HG03095 (cell line): ENCODE measurements around the gene FBL.
"Not testable (repeated sequence)": the region's sequence is repeated elsewhere in the genome, so short reads cannot be mapped to it uniquely, and the experiment has no call there.

Experiments used
- ATAC-seq: cut with Tn5 transposase; IDR thresholded peaks from one replicate; pipeline ENCODE4 v1.9.1; 2021; ENCODE audit warnings: moderate library complexity; ENCODE audit not compliant: unreplicated experiment

Gene FBL

DNA sequence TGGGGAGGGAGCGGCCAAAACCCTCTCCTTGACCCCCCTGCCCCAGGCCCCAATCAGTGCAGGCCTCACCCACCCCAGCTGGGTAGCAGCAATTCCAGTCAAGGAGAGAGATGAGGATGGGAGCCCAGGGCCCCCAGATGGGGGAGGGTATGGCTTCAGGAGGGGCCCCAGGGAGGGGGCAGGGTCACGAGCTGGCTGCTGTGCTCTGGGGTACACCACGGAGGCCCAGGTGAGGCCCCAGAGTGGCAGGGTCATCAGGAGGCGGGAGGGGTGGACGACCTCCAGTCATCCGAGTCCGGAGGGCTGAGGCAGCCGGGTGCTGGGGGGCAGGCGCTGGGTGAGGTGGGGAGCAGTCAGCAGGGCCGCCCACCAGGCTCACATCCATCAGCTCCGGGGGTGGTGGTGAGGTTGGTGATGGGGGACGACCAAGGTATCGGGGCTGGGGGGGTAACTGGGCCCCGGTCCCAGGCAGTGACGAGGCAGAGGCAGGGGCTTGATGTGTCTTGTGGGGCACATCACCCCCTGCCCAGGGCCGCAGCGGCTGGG, 20.6 kb downstream of the FBL start:
- no peak for ATAC-seq

DNA sequence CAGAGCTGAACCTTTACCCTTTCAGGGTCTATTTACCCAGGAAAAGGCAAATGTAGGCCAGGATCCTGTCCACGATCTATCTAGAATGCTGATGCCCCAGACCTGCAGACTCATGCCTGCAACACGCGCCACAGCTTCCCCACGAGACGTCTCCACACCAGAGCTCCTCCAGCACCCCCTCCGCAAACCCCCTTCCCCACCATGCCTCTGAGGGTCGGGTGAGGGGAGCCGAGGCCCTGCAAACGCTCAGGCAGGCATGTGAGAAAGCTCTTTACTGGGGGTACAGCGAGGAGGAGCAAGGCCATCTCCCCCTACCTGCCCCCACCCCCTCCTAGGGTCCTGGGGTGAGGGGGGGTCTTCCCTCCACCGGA, 21.1 kb downstream of the FBL start:
- ATAC-seq: no peak

DNA sequence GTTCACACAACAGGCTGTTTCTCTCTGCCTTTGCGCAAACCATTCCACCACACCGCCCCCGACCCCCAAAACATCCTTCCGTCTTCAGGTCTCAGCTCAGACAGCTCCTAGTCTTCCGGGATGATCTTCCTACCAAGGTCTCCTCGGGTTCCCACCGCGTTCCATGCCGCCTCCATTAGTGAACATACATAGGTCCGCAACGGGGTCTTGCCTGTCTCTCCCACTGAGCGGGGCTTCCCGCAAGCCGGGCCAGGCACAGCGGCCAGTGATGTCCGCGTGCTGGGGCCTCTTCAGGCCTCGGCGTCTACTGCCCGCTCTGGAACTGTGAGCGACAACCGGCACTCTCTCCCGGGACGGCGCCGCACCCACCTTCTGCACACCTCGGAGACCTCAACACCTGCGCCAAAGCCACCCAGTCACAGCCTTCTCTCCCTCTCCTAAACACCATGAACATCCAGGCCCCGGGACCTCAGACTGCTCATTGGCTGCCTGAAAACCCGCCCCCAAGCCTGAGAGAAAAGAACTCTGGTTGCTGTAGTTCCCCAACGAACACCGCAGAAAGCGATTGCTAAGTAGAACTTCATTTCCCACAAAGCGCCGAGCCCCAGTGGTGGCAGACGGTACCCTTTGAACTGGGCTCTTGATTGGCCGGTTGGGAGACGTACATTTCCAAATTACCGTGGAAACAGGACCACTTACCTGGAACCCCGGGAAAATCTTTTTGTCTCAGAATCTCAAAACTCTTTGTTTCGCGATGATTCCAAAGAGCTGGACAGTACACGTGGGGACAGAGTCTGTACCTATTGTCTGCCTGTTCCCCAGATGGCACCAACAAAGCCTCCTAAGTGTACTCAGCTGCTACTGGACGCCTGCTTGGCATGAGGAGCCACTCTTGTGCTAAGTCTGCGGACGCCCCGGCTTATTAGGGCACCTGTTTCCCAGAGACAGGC, 21.8 kb downstream of the FBL start:
- ATAC-seq: peak; percentile 75

DNA sequence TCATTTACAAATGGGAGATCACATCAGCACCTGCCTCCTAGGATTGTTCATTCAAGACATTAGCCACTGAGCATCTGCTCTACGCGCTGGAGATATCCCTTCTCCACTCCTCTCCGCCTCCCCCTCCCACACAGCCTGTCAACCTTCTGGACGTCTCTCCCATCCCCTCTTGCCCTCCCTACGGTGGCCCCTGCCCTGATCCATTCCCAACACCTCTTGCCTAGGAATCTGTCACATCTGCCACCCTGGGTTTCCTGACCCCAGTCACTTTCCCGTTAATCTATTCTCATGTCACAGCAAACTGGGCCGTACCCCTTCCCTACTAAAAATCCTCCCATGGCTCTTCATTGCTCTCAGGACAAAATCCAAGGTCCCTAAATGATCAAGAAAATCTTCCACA, 22.5 kb downstream of the FBL start:
- no peak for ATAC-seq

DNA sequence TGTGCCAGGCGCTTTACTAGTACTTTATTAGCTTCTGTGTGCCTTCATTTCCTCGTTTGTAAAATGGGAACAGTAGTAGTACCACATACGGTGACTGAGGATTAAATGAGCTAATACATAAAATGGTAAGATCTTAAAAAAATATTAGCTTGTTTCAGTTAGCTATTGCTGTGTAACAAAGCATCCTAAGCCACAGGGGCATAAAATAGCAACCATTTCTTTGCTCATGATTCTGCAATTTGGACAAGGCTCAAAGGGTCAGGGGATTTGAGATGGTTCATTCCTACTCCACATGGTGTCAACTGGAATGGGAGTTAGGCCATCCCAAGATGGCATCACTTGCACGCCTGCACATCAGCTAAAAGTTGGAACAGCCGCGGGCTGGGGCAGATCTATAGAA, 25.5 kb downstream of the FBL start:
- ATAC-seq: no peak

DNA sequence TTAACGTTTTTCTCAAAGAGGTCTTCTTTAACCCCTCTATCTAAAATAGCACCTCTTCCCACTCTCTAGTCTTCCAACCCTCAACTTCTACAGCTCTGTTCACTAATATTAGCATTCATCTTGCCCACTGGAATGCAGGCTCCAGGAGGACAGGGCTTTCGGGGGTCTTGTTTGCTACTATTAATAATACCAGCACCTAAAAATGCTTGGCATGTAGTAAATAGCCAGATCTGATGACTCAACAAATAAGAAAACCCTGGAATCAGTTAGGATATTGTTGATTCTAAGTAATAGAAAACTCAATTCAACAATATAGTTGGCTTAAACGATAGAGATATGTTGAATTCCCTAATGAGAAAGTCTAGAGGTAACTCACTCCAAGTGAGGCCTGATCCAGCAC, 26.4 kb downstream of the FBL start:
- ATAC-seq: no peak

DNA sequence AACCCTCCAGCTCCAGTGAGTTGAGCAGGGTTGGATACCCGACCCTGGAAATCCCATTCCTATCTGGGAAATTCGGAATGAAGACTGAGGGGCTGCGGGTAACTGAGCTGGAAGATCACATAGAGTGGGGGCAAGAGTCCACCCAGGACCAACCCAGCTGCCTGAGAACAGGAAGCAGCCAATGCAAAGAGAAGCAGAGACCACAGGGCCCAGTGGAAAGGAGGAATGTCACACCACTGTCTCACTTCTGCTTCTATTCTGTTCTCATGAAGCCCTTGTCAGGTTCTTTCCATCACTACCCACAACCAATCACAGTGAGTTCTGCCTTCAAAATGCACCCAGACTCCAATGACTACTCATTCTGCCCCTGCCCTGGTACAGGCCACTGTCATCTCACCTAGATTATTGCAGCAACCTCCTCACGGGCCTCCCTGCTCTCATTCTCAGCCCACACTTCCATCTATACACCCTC, 27.5 kb downstream of the FBL start:
- peak; percentile 57 for ATAC-seq

DNA sequence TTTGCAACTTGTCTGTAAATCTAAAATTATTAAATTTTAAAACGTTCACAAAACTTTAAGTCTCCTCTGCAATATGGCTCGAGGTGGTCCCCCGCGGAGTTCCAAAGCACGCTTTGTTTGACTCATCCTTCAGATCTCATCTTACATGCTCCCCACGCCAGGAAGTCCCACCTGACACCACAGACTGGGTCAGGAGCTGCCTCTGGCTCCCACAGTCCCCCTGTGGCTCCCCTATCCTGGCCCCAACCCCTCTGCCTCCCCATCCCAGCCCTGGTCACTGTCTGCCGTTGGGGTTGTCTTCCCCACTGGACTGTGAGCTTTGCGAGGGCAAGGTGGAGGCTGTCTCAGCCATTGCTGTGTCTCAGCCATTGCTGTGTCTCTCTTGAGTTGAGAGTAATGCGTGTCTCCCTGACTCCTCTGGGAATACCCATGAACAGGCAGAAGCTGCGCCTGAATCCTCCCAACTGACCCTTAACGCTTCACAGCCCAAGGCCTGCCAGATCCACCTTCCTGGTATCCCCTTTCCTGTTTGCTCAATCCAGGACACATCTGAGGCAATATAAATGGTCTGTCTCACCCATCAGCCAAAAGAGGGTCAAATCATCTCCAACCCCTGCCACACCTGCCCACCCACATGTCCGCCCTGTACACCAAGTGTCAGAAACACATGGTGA, 28.2 kb downstream of the FBL start:
- ATAC-seq: no peak

DNA sequence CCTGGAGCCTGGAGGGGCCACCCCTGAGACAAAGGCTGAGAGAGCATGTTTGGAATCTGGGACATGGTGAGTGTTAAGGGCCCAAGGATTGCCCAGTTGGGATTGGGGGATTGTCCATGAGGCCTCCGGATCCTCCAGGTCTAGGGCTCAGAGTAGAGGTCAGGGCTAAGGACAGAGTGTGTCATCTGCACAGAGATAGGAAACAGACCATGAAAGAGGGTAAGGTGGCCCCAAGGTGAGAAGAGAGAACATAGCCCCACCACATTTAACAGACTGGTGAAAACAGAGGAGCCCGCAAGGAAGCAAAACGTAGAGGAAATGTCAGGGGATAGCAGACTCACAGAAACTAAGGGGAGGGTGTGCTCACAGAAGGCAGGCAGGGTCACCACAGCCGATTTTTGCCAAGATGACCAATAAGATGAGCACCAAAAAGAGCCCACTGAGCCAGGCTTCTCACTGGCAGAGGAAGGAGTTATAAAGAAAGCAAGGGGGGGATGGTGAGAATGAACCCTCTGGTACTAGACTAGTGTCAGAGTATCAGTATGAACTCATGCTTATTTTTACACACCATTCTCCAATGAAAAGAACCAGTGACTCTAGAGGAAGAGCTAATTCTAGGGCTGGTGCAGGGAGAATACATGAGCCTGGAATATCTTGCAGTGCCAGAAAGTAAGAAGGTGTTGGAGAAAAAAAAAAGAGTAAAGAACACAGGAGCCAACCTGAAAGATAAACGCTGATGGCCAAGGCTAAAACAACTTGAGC, 29.7 kb downstream of the FBL start:
- no peak for ATAC-seq

DNA sequence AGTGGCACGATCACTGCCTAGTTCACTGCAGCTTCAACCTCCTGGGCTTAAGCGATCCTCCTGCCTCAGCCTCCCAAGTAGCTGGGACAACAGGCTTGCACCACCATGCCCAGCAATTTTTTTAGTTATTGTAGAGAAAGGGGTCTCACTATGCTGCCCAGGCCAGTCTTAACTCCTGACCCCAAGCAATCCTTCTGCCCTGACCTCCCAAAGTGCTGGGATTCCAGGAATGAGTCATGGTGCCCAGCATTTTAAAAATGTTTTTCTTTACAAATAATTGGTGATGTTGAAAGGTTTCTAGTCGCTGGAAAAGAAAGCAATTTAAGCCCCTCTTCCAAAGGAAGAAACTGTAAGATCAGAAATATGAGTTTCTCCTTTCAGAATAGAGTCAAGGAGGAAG, 31.6 kb downstream of the FBL start:
- no peak for ATAC-seq

DNA sequence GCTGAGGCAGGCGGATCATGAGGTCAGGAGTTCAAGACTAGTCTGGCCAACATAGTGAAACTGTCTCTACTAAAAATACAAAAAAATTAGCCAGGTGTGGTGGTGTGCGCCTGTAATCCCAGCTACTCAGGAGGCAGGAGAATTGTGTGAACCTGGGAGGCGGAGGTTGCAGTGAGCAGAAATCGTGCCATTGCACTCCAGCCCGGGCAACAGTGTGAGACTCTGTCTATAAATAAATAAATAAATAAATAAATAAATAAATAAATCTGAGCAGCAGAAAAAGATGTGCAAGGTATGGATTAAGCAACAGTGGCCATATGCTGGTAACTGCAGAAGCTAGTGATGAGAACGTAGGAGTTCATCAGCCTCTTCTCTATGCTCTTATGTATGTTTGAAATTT, 32.1 kb downstream of the FBL start:
- ATAC-seq: not testable (repeated sequence)

DNA sequence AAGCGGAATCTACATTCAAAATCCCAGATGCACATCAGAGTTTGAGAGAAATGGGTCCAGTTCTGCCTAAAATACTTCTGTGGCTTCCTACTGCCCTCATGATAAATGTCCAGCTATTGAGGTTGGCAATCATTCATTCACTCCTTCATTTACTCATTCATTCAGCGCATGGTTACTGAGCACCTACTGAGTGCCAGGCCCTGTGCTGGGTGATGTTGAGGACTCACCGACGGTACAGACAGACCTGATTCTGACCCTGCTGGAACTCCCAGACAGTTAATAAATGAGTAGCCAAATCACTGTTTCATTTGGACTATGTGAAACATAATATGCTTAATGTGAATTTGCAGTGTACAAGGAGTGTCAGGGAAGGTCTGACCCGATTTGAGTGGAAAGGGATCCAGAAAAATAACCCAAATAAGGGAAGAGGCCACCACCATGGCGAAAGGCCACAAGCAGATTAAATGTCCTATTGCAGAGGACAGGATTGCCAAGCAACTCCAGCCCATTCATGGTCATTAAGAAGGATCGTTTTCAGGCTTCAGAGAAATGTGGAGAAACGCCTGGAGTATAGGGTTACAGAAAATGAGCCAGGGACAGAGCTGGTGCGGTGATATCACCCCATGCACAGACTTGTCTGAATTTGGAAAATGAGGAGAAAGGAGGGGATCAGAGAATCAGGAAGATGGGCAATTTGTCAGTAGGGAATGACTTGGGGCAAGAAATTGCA, 32.8 kb downstream of the FBL start:
- no peak for ATAC-seq

DNA sequence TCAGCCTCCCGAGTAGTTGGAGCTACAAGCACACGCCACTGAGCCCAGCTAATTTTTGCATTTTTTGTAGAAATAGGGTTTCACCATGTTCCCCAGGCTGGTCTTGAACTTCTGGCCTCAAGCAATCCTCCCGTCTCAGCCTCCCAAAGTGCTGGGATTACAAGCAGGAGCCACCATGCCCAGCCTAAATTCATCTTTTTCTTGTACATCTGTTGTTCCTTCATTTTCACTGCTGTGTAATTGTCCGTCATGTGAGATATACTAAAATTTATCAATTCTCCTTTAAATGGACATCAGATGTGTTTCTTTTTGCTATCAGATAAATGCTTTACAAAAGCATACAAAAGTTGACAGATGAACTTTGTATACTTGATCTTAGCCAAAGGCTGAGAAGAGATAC, 35.1 kb downstream of the FBL start:
- no peak for ATAC-seq

DNA sequence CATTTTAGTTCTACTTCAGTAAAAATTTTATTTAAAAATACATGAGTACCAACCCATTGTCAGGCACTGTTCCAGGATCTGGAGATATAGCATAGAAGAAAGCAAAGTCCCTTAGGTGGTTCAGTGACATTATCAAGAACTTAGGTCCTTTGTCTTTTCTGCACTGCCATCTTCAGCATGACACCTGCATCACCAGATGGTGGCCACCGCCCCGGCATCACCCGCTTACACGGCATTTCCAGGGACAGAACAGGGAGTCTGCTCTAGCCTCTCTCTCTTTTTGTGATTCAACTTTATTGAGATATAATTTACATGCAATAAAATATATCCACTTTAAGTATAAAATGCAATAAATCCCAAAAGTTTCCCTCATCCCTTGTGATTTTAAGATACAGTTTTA, 35.8 kb downstream of the FBL start:
- ATAC-seq: no peak

DNA sequence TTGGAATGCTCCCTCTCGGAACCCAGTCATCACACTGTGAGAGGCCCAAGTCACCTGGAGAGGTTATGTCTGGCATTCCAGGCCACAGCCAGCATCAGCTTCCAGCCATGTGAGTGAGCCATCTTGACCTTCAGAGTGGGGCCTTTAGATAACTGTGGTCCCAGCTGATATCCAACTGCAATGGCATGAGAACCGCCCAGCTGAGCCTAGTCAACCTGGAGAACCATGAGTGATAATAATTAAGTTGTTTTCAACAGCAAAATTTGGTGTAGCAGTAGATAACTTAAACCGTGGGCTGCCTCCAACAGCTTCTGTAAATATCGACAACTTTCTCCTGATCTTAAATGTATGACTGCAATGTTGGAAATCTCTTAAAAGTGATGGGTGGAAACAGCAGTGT, 36.8 kb downstream of the FBL start:
- ATAC-seq: no peak

DNA sequence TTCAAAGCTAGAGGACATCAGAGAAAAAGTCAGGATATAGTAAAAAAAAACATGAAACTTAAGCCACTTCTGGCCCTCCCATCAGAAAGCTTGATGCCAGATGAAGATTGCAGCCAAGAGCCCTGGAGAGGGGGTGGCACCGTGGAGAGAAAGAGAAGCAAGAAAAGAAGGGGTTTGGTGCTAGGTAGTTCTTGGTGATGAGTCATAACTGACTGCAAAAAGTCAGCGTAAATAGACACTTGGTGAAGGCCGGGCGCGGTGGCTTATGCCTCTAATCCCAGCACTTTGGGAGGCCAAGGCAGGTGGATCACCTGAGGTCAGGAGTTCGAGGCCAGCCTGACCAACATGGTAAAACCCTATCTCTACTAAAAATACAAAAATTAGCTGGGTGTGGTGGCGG, 37.5 kb downstream of the FBL start:
- not testable (repeated sequence) for ATAC-seq

DNA sequence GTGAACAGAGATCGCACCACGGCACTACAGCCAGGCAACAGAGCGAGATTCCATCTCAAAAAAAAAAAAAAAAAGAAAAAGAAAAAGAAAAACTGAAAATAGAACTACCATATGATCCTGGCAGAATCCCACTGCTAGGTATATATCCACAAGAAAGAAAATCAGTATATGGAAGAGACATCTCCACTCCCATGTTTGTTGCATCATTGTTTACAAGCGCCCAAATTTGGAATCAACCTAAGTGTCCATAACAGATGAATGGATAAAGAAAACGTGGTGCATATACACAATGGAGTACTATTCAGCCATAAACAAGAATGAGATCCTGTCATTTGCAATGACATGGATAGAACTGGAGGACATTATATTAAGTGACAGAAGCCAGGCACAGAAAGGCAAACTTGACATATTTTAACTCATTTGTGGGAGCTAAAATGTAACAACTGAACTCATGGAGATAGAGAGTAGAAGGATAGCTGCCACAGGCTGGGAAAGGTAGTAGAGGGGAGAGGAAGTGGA, 38.3 kb downstream of the FBL start:
- ATAC-seq: no peak

DNA sequence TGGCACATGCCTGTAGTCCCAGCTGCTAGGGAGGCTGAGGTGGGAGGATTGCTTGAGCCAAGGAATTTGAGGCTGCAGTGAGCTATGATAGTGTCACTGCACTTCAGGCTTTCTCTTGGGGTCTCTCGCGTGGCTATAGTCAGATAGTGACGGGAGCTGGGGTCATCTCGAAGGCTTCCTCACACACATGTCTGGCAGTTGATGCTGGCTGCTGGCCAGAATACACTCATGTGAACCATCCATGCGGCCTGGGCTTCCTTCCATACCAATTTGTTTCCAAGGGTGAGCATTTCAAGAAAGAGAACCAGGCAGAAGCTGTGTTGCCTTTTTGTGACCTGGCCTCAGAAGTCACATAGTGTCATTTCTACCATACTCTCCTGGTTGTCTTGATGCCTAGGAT, 41.1 kb downstream of the FBL start:
- no peak for ATAC-seq

DNA sequence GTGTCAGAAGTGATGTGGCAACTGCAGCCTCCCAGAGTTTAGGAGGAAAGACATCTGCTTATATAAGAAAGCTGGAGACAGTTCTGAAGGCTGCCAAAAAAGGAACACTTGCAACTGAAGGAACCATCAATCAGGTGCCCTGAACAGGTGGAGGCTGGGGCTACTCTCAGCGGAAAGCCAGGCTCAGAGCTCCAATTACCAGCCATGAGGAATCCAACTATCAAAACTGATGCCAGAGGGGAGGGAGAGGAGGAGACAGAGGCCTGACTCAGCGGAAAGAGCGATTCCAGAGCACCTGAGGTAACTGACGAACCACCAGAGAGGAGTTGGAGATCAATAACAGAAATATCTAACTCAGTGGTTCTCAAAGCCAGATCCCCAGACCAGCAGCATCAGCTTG, 43.2 kb downstream of the FBL start:
- no peak for ATAC-seq

DNA sequence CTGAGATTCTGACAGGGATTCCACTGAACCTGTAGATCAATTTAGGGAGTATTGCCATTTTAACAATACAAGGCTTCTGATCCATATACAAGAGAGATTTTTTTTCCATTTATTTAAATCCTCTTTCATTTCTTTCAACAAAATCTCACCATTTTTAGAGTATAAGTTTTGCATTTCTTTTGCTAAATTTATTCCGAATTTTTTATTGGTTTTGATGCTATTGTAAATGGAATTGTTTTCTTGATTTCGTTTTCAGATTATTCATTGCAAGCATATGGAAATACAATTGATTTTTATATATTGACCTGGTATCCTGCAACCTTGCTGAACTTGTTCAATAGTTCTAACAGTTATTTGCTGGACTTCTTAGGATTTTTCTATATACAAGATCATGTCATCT, 49.1 kb downstream of the FBL start:
- no peak for ATAC-seq
